ENCODE data around the gene MCTP1. TPM values are rescaled to one million over a fixed set of nuclear protein-coding genes. Genes with fewer than 3 reads are reported as not detected.

The MCTP1 gene
- polyA plus RNA-seq, 1 donor (not counting 4 experiments of a cell fraction or from before 2014, with no cell fraction given), result 4.9 TPM

DNA sequence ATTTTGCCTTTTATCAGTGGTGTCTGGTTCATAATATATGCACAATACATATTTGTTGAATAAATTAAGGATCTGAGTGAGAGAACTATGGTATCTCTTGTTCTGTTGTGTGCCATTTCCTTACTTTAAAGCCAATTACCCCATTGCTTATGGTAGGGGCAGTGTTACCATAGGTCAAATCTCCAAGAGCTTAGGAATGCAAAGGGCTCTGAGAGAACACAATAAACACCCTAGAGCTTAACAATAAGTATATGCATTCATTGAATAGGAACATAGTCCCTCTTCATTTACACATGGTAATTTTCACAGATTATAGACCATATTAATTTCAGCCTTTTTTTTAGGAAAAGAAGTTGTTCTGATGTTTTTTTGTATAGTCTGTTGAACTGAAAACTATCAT is 112.2 kb downstream of the MCTP1 start:
- no peak for DNase-seq (ENCODE audit: low read depth, low spot score)
- TF ChIP-seq, protein P1, sequence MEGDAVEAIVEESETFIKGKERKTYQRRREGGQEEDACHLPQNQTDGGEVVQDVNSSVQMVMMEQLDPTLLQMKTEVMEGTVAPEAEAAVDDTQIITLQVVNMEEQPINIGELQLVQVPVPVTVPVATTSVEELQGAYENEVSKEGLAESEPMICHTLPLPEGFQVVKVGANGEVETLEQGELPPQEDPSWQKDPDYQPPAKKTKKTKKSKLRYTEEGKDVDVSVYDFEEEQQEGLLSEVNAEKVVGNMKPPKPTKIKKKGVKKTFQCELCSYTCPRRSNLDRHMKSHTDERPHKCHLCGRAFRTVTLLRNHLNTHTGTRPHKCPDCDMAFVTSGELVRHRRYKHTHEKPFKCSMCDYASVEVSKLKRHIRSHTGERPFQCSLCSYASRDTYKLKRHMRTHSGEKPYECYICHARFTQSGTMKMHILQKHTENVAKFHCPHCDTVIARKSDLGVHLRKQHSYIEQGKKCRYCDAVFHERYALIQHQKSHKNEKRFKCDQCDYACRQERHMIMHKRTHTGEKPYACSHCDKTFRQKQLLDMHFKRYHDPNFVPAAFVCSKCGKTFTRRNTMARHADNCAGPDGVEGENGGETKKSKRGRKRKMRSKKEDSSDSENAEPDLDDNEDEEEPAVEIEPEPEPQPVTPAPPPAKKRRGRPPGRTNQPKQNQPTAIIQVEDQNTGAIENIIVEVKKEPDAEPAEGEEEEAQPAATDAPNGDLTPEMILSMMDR (optimal IDR thresholded peaks at IDR 0.05 in 1 of 3, IDR thresholded peaks at IDR 0.05 in 1 of 3, conservative IDR thresholded peaks at IDR 0.05 in 1 of 3; ENCODE audit: extremely low read depth in 1 of 3, insufficient read depth in 2 of 3, low read length in 3 of 3), result no peak
- TF ChIP-seq EZH2 (IDR thresholded peaks at IDR 0.05; ENCODE audit: low read length), result no peak
- Histone ChIP-seq H3K36me3 (ENCODE audit: control insufficient read depth in 2 of 2, extremely low read depth in 1 of 2, insufficient read depth in 2 of 2, low read length in 2 of 2) (no peaks in the 10 kb centered on the region), H3K79me2 (ENCODE audit: control insufficient read depth, insufficient read depth, low read length) (no peaks in the 10 kb centered on the region), H3K9me1 (ENCODE audit: control insufficient read depth, extremely low read depth, insufficient read depth, low read length) (no peaks in the 10 kb centered on the region), H3K4me1 (ENCODE audit: control insufficient read depth, extremely low read depth, insufficient read depth, low read length) (no peaks in the 10 kb centered on the region), H3K4me2 (ENCODE audit: control insufficient read depth, extremely low read depth, insufficient read depth, low read depth, low read length) (no peak overlapping the region), H3K4me3 (ENCODE audit: control insufficient read depth in 2 of 3, extremely low read depth in 1 of 3, insufficient read depth in 2 of 3, low read depth in 1 of 3, low read length in 3 of 3) (no peak overlapping the region), H3K9me3 (ENCODE audit: control insufficient read depth, low read depth, low read length) (no peaks in the 10 kb centered on the region), H4K20me1 (ENCODE audit: control insufficient read depth, extremely low read depth, insufficient read depth, low read length) (no peaks in the 10 kb centered on the region), H3K27ac (ENCODE audit: control insufficient read depth, insufficient read depth, low read length) (no peak overlapping the region), H3K9ac (ENCODE audit: control insufficient read depth, extremely low read depth, insufficient read depth, low read length) (no peak overlapping the region), H2AFZ (ENCODE audit: control insufficient read depth, low read length) (no peak overlapping the region), H3K27me3 (ENCODE audit: control insufficient read depth, extremely low read depth, insufficient read depth, low read length) (no peaks in the 10 kb centered on the region)
- no peak for FAIRE-seq
- dilution Hi-C loops (cut with MboI; ENCODE audit: extremely low pct_ligation_motif_present, low sequenced_read_pairs), result no loop called here

DNA sequence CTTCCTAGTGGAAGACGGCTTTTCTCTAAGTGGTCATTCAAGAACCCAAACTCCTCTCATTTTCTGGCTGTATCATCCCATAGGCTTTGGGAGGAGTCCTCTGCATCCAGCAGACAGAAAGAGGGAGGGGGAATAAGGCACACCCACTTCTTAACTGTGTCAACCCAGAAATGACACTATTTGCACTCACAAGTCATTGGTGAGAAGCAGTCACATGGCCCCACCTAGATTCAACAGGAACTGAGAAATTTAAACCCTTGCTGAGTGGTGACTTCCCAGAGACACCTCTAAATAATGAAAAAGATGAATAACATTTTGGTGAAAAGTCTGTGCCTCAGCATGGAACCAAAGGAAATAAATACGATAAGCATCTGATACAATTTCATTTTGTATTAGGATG is 120.0 kb downstream of the MCTP1 start:
- Histone ChIP-seq H3K79me2 (ENCODE audit: control insufficient read depth, insufficient read depth, low read length) (no peaks in the 10 kb centered on the region), H3K36me3 (ENCODE audit: control insufficient read depth in 2 of 2, extremely low read depth in 1 of 2, insufficient read depth in 2 of 2, low read length in 2 of 2) (no peaks in the 10 kb centered on the region), H2AFZ (ENCODE audit: control insufficient read depth, low read length) (no peak overlapping the region), H3K4me1 (ENCODE audit: control insufficient read depth, extremely low read depth, insufficient read depth, low read length) (no peaks in the 10 kb centered on the region), H3K27ac (ENCODE audit: control insufficient read depth, insufficient read depth, low read length) (no peak overlapping the region), H3K4me3 (ENCODE audit: control insufficient read depth in 2 of 3, extremely low read depth in 1 of 3, insufficient read depth in 2 of 3, low read depth in 1 of 3, low read length in 3 of 3) (no peak overlapping the region), H3K9me1 (ENCODE audit: control insufficient read depth, extremely low read depth, insufficient read depth, low read length) (no peaks in the 10 kb centered on the region), H3K27me3 (ENCODE audit: control insufficient read depth, extremely low read depth, insufficient read depth, low read length) (no peaks in the 10 kb centered on the region), H3K9ac (ENCODE audit: control insufficient read depth, extremely low read depth, insufficient read depth, low read length) (no peak overlapping the region), H3K4me2 (ENCODE audit: control insufficient read depth, extremely low read depth, insufficient read depth, low read depth, low read length) (no peak overlapping the region), H4K20me1 (ENCODE audit: control insufficient read depth, extremely low read depth, insufficient read depth, low read length) (no peaks in the 10 kb centered on the region), H3K9me3 (ENCODE audit: control insufficient read depth, low read depth, low read length) (no peaks in the 10 kb centered on the region)
- no peak for TF ChIP-seq EZH2 (IDR thresholded peaks at IDR 0.05; ENCODE audit: low read length)
- TF ChIP-seq, protein P1 (optimal IDR thresholded peaks at IDR 0.05 in 1 of 3, IDR thresholded peaks at IDR 0.05 in 1 of 3, conservative IDR thresholded peaks at IDR 0.05 in 1 of 3; ENCODE audit: extremely low read depth in 1 of 3, insufficient read depth in 2 of 3, low read length in 3 of 3), result no peak
- FAIRE-seq (no peak), DNase-seq (ENCODE audit: low read depth, low spot score) (no peak)
- dilution Hi-C loops (cut with MboI; ENCODE audit: extremely low pct_ligation_motif_present, low sequenced_read_pairs), result no loop called here
